Non-pigmented ciliary epithelial cell (primary cell): ENCODE results near the gene ASIC3.

Experiments
- DNase-seq: peaks from one replicate; pipeline ENCODE4 v3.0.0-alpha.2; 2010; ENCODE audit warnings: low read depth

ASIC3 gene

DNA sequence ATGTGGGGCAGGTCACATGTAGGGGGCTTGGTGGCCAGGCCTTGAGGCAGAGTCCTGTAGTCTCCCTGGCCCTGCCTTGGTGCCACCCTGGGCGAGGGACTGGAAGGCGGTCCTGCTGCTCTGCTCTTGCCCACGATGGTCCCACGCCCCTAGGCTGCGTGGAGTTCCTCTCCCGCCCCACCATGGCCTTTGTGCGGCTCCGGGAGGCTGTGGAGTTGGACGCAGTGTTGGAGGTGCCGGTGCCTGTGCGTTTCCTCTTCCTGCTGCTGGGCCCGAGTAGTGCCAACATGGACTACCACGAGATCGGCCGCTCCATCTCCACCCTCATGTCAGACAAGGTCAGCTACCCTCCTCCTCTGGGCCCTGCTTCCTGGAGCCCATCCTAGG is 22.2 kb downstream of the ASIC3 start:
- no peak for DNase-seq

DNA sequence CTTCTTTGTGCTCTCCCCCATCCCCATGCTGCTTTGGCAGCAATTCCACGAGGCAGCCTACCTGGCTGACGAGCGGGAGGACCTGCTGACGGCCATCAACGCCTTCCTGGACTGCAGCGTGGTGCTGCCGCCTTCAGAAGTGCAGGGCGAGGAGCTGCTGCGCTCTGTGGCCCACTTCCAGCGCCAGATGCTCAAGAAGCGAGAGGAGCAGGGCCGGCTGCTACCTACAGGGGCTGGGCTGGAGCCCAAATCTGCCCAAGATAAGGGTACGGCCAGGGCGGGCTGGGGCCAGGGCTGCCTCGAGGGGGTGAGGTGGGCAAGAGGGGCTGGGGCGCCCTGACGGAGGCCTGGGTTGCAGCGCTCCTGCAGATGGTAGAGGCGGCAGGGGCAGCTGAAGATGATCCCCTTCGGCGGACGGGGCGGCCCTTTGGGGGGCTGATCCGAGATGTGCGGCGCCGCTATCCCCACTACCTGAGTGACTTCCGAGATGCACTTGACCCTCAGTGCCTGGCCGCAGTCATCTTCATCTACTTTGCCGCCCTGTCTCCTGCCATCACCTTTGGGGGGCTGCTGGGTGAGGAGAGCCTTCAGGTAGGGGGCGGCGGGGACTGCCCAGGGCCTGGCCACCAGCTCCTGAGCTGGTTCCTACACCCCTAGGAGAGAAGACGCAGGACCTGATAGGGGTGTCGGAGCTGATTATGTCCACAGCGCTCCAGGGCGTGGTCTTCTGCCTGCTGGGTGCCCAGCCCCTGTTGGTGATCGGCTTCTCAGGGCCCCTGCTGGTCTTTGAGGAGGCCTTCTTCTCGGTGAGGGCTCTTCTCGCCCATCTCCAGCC is 22.9 kb downstream of the ASIC3 start:
- DNase-seq, result no peak

GRCh38 chr7:151073990-151074389 is 25.7 kb downstream of the ASIC3 start:
- DNase-seq, result no peak

DNA sequence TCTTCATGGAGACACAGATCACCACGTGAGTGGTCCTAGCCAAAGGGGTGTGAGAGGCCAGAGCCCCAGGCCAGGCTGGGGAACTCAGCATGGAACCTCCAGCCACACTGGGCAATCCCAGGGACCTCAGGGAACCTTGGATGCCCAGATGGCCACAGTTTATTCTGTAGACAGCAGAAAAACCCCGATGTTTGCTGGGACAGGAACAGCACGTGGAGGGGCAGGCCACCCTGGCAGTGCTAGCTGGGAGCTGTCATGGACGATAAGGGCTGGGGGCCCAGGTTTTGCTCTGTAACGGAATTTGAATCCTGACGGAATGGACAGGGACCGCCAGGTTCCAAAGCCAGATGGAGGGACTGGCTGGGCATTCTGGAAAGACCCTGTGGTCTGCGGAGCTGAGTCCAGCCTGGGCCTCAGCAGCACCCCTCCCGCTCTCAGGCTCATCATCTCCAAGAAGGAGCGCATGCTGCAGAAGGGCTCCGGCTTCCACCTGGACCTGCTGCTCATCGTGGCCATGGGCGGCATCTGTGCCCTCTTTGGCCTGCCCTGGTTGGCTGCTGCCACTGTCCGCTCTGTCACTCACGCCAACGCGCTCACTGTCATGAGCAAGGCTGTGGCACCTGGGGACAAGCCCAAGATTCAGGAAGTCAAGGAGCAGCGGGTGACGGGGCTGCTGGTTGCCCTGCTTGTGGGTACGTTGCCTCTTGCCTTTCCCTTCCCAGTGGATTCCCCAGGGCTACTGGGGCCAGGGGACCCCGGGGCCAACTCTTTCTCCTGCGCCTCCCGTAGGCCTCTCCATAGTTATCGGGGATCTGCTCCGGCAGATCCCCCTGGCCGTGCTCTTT is 26.7 kb downstream of the ASIC3 start:
- no peak for DNase-seq

DNA sequence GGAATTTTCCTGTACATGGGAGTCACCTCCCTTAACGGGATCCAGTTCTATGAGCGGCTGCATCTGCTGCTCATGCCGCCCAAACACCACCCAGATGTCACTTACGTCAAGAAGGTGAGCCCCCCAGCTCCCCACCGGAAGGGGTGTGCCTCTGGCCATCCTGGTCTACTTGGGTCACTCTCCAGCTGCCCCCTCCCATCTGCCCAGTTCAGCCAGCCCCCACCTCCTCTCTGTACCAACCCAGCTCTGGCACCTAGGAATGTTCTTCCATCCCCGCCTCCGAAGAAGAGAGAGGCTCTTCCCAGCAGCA is 27.3 kb downstream of the ASIC3 start:
- no peak for DNase-seq

DNA sequence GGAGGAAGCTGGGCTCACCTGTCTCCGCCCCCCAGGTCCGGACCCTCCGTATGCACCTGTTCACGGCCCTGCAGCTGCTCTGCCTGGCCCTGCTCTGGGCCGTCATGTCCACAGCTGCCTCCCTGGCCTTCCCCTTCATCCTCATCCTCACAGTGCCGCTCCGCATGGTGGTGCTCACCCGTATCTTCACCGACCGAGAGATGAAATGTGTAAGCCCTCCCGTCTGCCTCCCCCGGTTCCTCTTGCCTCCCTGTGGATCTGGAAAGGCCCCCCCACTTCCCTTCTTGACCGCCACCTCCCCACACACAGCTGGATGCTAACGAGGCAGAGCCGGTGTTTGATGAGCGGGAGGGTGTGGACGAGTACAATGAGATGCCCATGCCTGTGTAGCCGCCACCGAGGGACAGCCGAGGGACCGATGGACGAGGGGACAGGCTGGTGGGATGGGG is 27.7 kb downstream of the ASIC3 start:
- no peak for DNase-seq

DNA sequence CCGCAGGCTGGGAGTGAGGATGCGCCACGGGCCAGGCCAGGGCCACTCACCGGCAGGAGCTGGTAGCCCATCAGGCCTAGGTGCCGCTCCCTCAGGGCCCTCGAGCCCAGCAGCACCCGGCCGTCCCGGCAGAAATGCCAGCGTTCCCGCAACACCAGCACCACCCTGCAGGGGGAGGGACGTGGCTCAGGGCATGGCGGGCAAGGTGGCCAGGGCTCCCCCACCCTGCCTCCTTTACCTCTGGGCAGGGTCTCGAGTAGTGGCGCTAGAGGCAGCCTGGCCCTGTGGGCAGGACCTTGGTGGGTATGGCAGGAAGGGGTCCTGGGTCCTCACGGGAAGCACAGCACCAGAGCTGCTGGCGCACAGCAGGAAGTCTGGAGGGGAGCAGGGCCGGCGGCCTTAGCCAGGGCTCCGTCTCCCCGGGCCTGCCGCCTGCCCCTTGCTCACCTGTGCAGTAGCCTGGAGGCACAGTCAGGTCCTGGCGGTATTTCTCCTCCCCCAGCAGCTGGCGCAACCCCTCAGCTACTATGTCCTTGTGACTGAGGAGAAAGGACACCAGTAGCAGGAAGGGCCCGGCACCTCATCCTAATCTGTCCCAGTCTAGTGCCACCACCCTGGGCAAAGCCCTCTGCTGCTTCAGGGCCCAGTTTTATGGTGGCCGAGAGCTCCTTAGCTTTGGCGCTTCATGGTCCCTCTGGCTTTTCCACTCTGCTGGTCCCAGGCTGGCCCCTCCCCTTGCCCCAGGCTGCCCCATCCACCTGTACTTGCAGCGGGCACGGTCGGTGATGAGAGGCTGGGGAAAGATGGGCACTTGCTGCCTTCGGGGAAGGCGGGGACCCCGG is 28.8 kb downstream of the ASIC3 start:
- DNase-seq, result no peak

DNA sequence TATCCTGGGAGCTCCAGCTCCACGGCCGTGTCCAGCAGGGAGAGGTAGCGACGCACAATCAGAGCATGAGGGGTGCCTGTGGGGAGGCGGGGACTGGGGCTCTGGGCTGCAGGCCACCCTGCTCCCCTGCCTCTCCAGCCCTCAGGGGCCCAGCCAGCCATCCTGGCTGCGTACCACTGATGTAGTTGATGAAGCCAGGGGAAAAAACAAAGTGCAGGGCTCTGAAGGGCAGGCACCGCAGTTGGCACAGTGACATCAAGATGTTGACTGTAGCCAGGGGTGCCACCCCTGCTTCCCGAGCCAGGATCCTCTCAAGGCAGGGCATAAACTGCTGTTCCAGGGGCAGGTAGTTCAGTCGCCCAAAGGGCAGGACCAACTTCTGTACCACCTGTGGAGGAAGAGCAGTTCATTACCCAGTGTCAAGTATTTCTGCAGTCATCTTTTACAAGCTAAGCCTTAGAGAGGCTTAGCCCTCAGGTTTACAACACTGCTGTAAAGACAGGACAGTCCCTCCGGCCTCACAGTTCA is 29.4 kb downstream of the ASIC3 start:
- no peak for DNase-seq

DNA sequence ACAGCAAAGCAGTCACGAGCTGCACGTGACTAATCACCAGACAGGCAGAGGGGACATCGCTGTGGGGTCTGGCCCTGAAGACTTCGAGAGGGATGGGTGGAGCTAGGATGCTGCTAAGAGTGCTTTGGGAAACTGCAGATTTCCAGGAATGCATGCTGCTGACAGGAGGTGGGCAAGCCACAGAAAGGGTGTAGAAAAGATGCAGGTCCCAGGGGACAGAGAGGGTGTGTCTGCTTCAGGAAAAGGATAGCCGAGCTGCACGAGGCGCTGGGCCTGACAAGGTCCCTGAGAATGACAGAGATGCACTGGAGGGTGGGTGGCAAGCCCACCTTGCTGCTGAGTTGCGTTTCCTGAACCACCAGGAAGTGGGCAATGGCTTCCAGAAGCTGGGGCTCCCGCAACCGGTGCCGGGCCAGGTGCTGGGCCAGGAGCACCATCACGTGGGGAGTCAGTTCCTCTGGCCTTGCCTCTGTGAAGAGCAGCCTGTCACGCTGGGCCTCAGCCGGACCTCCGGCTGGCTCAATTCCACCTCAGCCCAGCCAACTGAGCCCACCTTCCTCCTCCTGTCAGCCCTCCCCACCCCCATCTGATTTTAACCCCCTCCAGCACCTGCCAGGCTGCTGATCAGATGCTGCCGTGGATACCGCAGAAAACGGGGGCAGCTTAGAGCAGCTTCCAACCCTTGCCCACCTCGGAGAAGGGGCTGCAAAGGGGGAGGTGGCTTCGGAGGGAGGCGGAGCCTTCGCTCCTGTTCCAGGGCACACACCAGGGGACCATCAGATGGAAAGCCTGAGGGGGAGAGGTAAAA is 30.1 kb downstream of the ASIC3 start:
- no peak for DNase-seq

GRCh38 chr7:151079199-151079910 is 31.0 kb downstream of the ASIC3 start:
- no peak for DNase-seq

GRCh38 chr7:151080067-151080521 is 31.8 kb downstream of the ASIC3 start:
- DNase-seq, result no peak

- no peak for DNase-seq
These were observed 32.3 kb downstream of the ASIC3 start, which contains the start of gene FASTK for GRCh38 chr7:151080522-151081169. Gene FASTK, minus strand, starts transcription at chr7:151080809. Its CDS starts 43 bp downstream, at chr7:151080766.

GRCh38 chr7:151081170-151082101 is 33.1 kb downstream of the ASIC3 start:
- DNase-seq, result no peak

DNA sequence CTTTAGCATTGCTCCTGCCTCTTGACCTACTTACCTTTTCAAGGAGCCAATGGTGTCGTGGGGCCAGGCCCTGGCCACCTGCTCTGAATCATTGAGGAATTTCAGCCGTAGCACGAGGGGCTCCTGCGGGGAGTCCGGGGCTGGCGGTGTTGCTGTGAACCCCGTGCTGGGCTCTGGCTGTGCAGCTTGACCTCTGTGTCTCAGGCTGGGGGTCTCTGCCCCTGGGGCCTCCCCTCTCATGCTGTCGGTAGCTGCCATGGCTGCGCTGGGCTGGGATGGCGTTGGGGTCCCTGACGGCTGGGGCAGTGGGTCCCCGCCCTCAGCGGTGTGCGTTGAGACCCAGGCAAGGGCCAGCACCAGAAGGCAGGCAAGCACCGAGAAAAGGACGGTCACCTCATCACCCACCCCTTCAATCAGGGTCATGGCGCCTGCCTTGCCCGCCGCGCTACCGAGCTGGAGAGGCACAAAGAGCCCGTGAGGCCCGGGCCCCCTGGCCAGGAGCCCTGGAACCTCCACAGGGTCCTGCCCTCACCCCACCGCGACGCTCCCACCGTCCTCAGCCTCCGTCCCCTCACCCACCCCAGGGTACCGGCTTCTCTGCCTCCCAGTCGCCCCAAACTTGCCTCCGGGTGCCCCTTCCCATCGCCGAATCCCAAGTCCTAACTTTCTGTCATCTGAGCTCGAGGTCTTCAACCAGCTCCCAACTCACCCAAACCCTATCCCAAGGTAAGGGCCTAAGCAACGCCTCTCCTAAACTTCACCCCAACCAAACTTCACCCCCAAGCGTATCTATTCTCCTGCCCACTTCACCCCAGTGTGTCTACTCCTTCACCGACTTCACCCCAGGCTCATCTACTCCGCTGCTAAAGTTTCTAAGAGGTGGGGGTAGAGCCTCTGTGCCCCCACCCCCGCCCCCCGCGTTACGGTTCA is 34.1 kb downstream of the ASIC3 start:
- no peak for DNase-seq

- DNase-seq, result no peak
These were observed 34.9 kb downstream of the ASIC3 start, which contains the start of gene TMUB1 for GRCh38 chr7:151083071-151083823. Gene TMUB1, minus strand, starts transcription at chr7:151083493. Its CDS starts 930 bp downstream, at chr7:151082563.

DNA sequence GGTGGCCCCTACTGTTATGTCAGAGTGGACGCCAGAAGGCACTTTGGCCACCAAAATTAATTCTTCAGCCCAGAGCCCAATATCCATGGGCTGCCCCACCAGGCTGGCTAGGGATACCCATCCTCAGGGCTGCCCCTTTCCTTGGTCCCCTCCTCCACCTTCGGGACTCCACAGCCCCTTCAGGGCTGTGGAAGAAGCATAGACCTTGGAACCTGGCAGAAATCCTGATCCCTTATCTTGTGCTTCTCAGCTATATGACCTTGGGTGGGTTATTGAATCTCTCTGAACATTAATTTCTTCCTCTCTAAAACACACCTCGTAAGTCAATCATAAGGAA is 35.5 kb downstream of the ASIC3 start:
- no peak for DNase-seq

- no peak for DNase-seq
These were observed 37.0 kb downstream of the ASIC3 start for GRCh38 chr7:151085329-151085690.
